Left lung (tissue), 10 donors: ENCODE results near the gene SNX25. TPM values are rescaled to one million over a fixed set of nuclear protein-coding genes. Genes with fewer than 3 reads are reported as not detected.

ENCODE experiments used
- ATAC-seq: fragments of 200-7000 bp; cut with Tn5 transposase; one replicate; pipeline ENCODE4 v1.9.1; 2020; ENCODE audit warnings: moderate library complexity
- DNase-seq, 4 donors: peaks; one replicate each; pipeline ENCODE4 v3.0.0-alpha.2; 2013 to 2020
- H3K27ac ChIP-seq, 2 donors: fragments of 200-600 bp; sonication (generic) in 1 of 2; one replicate each; pipeline versions ENCODE4 v1.5.0 to v1.8.0; 2020 to 2021
- H3K27me3 ChIP-seq, 2 donors: fragments of 200-600 bp; sonication (generic) in 1 of 2; one replicate each; pipeline versions ENCODE4 v1.5.0 to v1.8.0; 2020 to 2021
- H3K36me3 ChIP-seq, 2 donors: fragments of 200-600 bp; sonication (generic) in 1 of 2; one replicate each; pipeline versions ENCODE4 v1.5.0 to v1.8.0; 2020 to 2021
- H3K4me1 ChIP-seq, 2 donors: fragments of 200-600 bp; one replicate each; pipeline ENCODE4 v1.8.0; 2021
- H3K4me3 ChIP-seq, 2 donors: fragments of 200-600 bp; sonication (generic) in 1 of 2; one replicate each; pipeline versions ENCODE4 v1.5.0 to v1.8.0; 2020 to 2021; ENCODE audit warnings: mild to moderate bottlenecking in 1 of 2
- H3K9me3 ChIP-seq, 2 donors: fragments of 200-600 bp; sonication (generic) in 1 of 2; one replicate each; pipeline versions ENCODE4 v1.5.0 to v1.8.0; 2020 to 2021
- intact Hi-C, 2 donors: fragments of 100-400 bp; cut with DNase I; formaldehyde crosslinking; loops; one replicate each; pipeline versions ENCODE4 v1.11.2 to v1.14.2; 2022
- polyA plus RNA-seq, 6 donors: library from polyadenylated mRNA; unstranded; fragments of 120-200 nt; gene quantifications; one replicate each; pipeline ENCODE4 v1.2.1, GENCODE V29; 2013; ENCODE audit not compliant: insufficient read length in 6 of 6
- total RNA-seq, 2 donors: library from RNA; stranded (reverse); fragmentation: NEBNext Ultra II Directional; extraction: Animal tissue kit (Norgen Biotek cat#: 25700); gene quantifications; one replicate each; pipeline ENCODE4 v1.2.1, GENCODE V29; 2021
- TF ChIP-seq, protein P1 (sequence below), 2 donors: fragments of 200-600 bp; sonication (generic) in 1 of 2; IDR thresholded peaks; one replicate each; pipeline versions ENCODE4 v1.5.0 to v1.8.0; 2021; ENCODE audit warnings: antibody characterized with exemption in 2 of 2
- donor health status: DM: no; HTN: yes; CAD: no.
- donor health status: DM: no; HTN: no; CAD: no.

SNX25 gene
- total and polyA plus RNA-seq, 8 donors, result 15.5 to 122 (median 18.9) TPM

GRCh38 chr4:185404031-185404430 is 194.6 kb downstream of the SNX25 start:
- no peak for ATAC-seq
- H3K4me3 ChIP-seq, result no peak overlapping the region
- no peak for DNase-seq
- H3K4me1 ChIP-seq, result peaks cover 0 to 3% of the 10 kb centered on the region in 2 donors
- TF ChIP-seq, protein P1, sequence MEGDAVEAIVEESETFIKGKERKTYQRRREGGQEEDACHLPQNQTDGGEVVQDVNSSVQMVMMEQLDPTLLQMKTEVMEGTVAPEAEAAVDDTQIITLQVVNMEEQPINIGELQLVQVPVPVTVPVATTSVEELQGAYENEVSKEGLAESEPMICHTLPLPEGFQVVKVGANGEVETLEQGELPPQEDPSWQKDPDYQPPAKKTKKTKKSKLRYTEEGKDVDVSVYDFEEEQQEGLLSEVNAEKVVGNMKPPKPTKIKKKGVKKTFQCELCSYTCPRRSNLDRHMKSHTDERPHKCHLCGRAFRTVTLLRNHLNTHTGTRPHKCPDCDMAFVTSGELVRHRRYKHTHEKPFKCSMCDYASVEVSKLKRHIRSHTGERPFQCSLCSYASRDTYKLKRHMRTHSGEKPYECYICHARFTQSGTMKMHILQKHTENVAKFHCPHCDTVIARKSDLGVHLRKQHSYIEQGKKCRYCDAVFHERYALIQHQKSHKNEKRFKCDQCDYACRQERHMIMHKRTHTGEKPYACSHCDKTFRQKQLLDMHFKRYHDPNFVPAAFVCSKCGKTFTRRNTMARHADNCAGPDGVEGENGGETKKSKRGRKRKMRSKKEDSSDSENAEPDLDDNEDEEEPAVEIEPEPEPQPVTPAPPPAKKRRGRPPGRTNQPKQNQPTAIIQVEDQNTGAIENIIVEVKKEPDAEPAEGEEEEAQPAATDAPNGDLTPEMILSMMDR (IDR thresholded peaks at IDR 0.05), result no peak
- H3K27me3 ChIP-seq, result no peaks in the 10 kb centered on the region
- no peaks in the 10 kb centered on the region for H3K9me3 ChIP-seq
- H3K36me3 ChIP-seq, result peaks cover 0 to 90% of the 10 kb centered on the region in 2 donors
- no peak overlapping the region for H3K27ac ChIP-seq
- intact Hi-C loops, result no loop called here

DNA sequence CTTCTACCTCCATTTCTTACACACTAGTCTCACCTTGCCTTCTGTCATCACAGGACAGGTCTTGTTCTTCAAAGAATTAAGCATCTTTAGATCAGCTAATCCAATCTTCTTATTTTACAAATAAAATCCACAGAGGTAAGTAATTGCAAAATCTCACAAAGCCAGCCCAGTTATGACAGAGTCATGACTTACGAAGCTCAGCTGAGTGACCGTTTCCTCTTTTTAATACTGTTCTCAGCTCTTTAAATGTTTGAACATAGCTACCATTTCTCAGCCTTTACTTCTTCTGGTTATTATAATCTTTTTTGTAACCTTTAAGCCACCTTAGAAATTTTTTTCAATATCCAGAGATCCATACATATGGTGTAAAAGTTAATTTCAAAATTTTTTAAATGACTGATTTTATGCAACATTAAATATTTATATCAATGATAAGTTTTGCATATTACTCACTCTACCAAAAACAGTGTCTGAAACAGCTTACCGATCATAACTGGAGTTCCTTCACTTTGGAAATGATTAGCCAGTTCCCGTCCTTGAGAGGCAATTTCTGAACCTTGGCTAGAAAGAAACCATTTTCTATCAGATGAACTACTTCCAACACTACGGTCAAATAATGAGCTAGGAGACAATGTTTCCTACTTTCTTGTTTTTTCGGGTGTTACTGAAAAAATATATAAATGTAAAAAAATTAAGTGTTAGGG is 196.1 kb downstream of the SNX25 start:
- intact Hi-C loops, result no loop called here
- Histone ChIP-seq H3K36me3 (peaks cover 0 to 81% of the 10 kb centered on the region in 2 donors), H3K27ac (no peak overlapping the region), H3K4me3 (no peak overlapping the region), H3K4me1 (no peaks in the 10 kb centered on the region), H3K9me3 (no peaks in the 10 kb centered on the region), H3K27me3 (no peaks in the 10 kb centered on the region)
- TF ChIP-seq, protein P1 (IDR thresholded peaks at IDR 0.05), result no peak
- DNase-seq (no peak), ATAC-seq (peak; percentile 37)

DNA sequence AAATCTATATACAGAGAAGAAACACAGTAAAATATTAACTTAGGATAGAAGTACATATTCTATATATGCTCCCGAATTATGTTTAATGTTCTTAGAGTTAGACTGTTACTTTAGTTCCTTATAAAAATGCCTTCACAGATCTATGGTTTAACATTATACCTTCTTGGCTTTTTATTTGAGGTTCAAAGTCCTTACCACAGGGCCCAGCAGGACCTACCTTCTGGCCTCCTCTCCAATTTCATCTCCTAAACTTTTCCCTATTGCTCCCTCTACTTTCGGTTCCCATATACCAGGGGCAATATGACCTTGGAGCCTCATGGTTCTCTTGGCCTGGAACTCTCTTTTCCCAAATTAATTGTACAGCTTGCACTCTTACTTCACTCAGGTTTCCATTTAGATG is 199.0 kb downstream of the SNX25 start:
- no peaks in the 10 kb centered on the region for H3K9me3 ChIP-seq
- H3K36me3 ChIP-seq, result peaks cover 0 to 66% of the 10 kb centered on the region in 2 donors
- no peak for DNase-seq
- TF ChIP-seq, protein P1 (IDR thresholded peaks at IDR 0.05), result no peak
- no peaks in the 10 kb centered on the region for H3K27me3 ChIP-seq
- ATAC-seq, result no peak
- H3K4me1 ChIP-seq, result peaks cover 0 to 4% of the 10 kb centered on the region in 2 donors
- no peak overlapping the region for H3K27ac ChIP-seq
- no peak overlapping the region for H3K4me3 ChIP-seq
- intact Hi-C loops, result no loop called here

GRCh38 chr4:185411849-185412248 is 202.5 kb downstream of the SNX25 start:
- intact Hi-C loops, result no loop called here
- TF ChIP-seq, protein P1 (IDR thresholded peaks at IDR 0.05), result no peak
- Histone ChIP-seq H3K27me3 (no peaks in the 10 kb centered on the region), H3K9me3 (no peaks in the 10 kb centered on the region), H3K36me3 (peaks cover 0 to 45% of the 10 kb centered on the region in 2 donors), H3K4me1 (peaks cover 0 to 4% of the 10 kb centered on the region in 2 donors), H3K4me3 (no peak overlapping the region), H3K27ac (no peak overlapping the region)
- ATAC-seq (no peak), DNase-seq (no peak)

DNA sequence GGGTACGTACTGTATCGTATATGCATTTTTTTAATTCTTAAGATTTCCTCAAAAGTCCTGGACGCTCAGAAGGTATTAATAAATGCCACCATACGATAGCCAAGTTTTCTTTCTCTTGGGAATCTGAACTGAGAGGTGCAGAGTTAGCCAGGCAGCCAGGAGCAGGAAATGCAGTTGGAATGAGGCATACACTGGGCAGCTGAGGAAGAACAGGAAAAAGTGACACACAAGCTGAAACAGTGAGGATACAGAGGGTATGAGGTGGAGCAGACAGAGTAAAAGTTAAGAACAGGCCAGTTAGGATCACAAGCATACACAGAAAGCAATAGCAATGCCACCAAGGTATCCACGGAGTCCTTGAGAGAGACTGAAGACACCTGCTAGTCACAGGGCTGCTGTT is 203.0 kb downstream of the SNX25 start:
- ATAC-seq, result peak; percentile 47
- no peaks in the 10 kb centered on the region for H3K27me3 ChIP-seq
- DNase-seq, result no peak
- H3K4me1 ChIP-seq, result peaks cover 0 to 4% of the 10 kb centered on the region in 2 donors
- no peak overlapping the region for H3K4me3 ChIP-seq
- H3K27ac ChIP-seq, result no peak overlapping the region
- H3K36me3 ChIP-seq, result peaks cover 0 to 50% of the 10 kb centered on the region in 2 donors
- intact Hi-C loops, result no loop called here
- H3K9me3 ChIP-seq, result no peaks in the 10 kb centered on the region
- TF ChIP-seq, protein P1 (IDR thresholded peaks at IDR 0.05), result no peak

Other genes starting within 250 kb of the SNX25 start
- gene HELT, start 191.1 kb upstream of the SNX25 start, total RNA-seq, result under 1 TPM in 1 of 2 donors, not detected in 1; 0.64 TPM
- gene HELT, start 191.1 kb upstream of the SNX25 start, polyA plus RNA-seq, result not detected
- 10 to 100 TPM; 37.6 to 57.3 TPM for gene SLC25A4, start 66.3 kb upstream of the SNX25 start, total RNA-seq
- gene SLC25A4, start 66.3 kb upstream of the SNX25 start, polyA plus RNA-seq, result 10 to 100 TPM; 11.3 to 18.5 (median 14.5) TPM
- gene CFAP97, start 5.6 kb upstream of the SNX25 start, total RNA-seq, result 10 to 100 TPM; 25.7 to 39.0 TPM
- gene CFAP97, start 5.6 kb upstream of the SNX25 start, polyA plus RNA-seq, result 10 to 100 TPM; 36.0 to 46.0 (median 42.4) TPM
- under 1 TPM; 0.47 to 0.79 TPM for gene LRP2BP, start 186.3 kb downstream of the SNX25 start, total RNA-seq
- 1 to 10 TPM; 3.7 to 6.4 (median 6.2) TPM for gene LRP2BP, start 186.3 kb downstream of the SNX25 start, polyA plus RNA-seq
- 1 to 10 TPM; 5.2 to 8.2 TPM for gene ANKRD37, start 187.2 kb downstream of the SNX25 start, total RNA-seq
- 10 to 100 TPM; 11.3 to 25.3 (median 16.3) TPM for gene ANKRD37, start 187.2 kb downstream of the SNX25 start, polyA plus RNA-seq
- gene UFSP2, start 216.4 kb downstream of the SNX25 start, total RNA-seq, result 10 to 100 TPM; 20.1 to 28.4 TPM
- gene UFSP2, start 216.4 kb downstream of the SNX25 start, polyA plus RNA-seq, result 10 to 100 TPM; 74.2 to 86.5 (median 77.7) TPM